Measurements from ENCODE around the gene NLRC5. TPM values are rescaled to one million over a fixed set of nuclear protein-coding genes. Genes with fewer than 3 reads are reported as not detected.
"Not testable (repeated sequence)": the region's sequence is repeated elsewhere in the genome, so short reads cannot be mapped to it uniquely, and the experiment has no call there.

NLRC5 gene
- total RNA-seq, 1 donor from 2014 or later, result 11.9 TPM

- no peak for DNase-seq
Measured at GRCh38 chr16:57053206-57053605, 63.8 kb downstream of the NLRC5 start.

- no peak for DNase-seq
Measured at GRCh38 chr16:57054338-57054737, 65.0 kb downstream of the NLRC5 start.

GRCh38 chr16:57054771-57055170, 65.4 kb downstream of the NLRC5 start:
- no peak for DNase-seq

GRCh38 chr16:57055671-57056070, 66.3 kb downstream of the NLRC5 start:
- no peak for DNase-seq

GRCh38 chr16:57058291-57058861, 69.0 kb downstream of the NLRC5 start:
- DNase-seq, result no peak

- no peak for DNase-seq
Measured at GRCh38 chr16:57060323-57061083, 71.1 kb downstream of the NLRC5 start.

- no peak for DNase-seq
Measured at GRCh38 chr16:57061084-57061905, 71.9 kb downstream of the NLRC5 start.

- peak; percentile 16 for DNase-seq
Measured at GRCh38 chr16:57062329-57062728, 73.0 kb downstream of the NLRC5 start.

GRCh38 chr16:57063189-57063588, 73.8 kb downstream of the NLRC5 start:
- DNase-seq, result not testable (repeated sequence)

- DNase-seq, result no peak
Measured at GRCh38 chr16:57064995-57065394, 75.6 kb downstream of the NLRC5 start.

- DNase-seq, result no peak
Measured at GRCh38 chr16:57066625-57067024, 77.3 kb downstream of the NLRC5 start.

GRCh38 chr16:57067347-57067746, 78.0 kb downstream of the NLRC5 start:
- DNase-seq, result no peak

GRCh38 chr16:57069053-57069452, 79.7 kb downstream of the NLRC5 start:
- DNase-seq, result no peak

- DNase-seq, result no peak
Measured at GRCh38 chr16:57069635-57070370, 80.4 kb downstream of the NLRC5 start.

GRCh38 chr16:57070424-57070823, 81.1 kb downstream of the NLRC5 start:
- no peak for DNase-seq

GRCh38 chr16:57071081-57071732, 81.8 kb downstream of the NLRC5 start:
- DNase-seq, result not testable (repeated sequence)

GRCh38 chr16:57071831-57072582, 82.7 kb downstream of the NLRC5 start:
- no peak for DNase-seq

- peak; percentile 4 for DNase-seq
Measured at GRCh38 chr16:57072616-57073275, 83.4 kb downstream of the NLRC5 start.

- DNase-seq, result no peak
Measured at GRCh38 chr16:57077714-57078113, 88.4 kb downstream of the NLRC5 start.

- no peak for DNase-seq
Measured at GRCh38 chr16:57081744-57082143, 92.4 kb downstream of the NLRC5 start.

- no peak for DNase-seq
Measured at GRCh38 chr16:57082664-57083063, 93.3 kb downstream of the NLRC5 start.

All from skin of body (tissue), 2 donors.